Duodenal mucosa (tissue), 2 donors: ENCODE measurements around the gene WDR45B.
A peak's percentile ranks its signal among the peaks of the same experiment; 100 is the strongest.

ENCODE experiments used
- H3K27ac ChIP-seq: one replicate; pipeline ENCODE4 v1.7.0; 2013; ENCODE audit warnings: low read depth, low read length
- H3K27me3 ChIP-seq, 2 donors: one replicate each; pipeline ENCODE4 v1.7.0; 2013; ENCODE audit warnings: low read length in 2 of 2, control low read depth in 1 of 2; ENCODE audit not compliant: insufficient read depth in 2 of 2, control insufficient read depth in 1 of 2
- H3K36me3 ChIP-seq, 2 donors: one replicate each; pipeline ENCODE4 v1.7.0; 2013; ENCODE audit warnings: low read length in 2 of 2, control low read depth in 1 of 2; ENCODE audit not compliant: insufficient read depth in 2 of 2, control insufficient read depth in 1 of 2
- H3K4me1 ChIP-seq, 2 donors: one replicate each; pipeline ENCODE4 v1.7.0; 2013; ENCODE audit warnings: low read length in 2 of 2, control low read depth in 1 of 2; ENCODE audit not compliant: insufficient read depth in 2 of 2, control insufficient read depth in 1 of 2
- H3K4me3 ChIP-seq, 2 donors: one replicate each; pipeline ENCODE4 v1.7.0; 2013; ENCODE audit warnings: low read length in 2 of 2, low read depth in 1 of 2
- H3K9ac ChIP-seq, 2 donors: one replicate each; pipeline ENCODE4 v1.7.0; 2013; ENCODE audit warnings: low read length in 2 of 2, low read depth in 1 of 2
- H3K9me3 ChIP-seq, 2 donors: one replicate each; pipeline ENCODE4 v1.7.0; 2013; ENCODE audit warnings: low read length in 2 of 2, control low read depth in 1 of 2; ENCODE audit not compliant: control insufficient read depth in 1 of 2

WDR45B gene

DNA sequence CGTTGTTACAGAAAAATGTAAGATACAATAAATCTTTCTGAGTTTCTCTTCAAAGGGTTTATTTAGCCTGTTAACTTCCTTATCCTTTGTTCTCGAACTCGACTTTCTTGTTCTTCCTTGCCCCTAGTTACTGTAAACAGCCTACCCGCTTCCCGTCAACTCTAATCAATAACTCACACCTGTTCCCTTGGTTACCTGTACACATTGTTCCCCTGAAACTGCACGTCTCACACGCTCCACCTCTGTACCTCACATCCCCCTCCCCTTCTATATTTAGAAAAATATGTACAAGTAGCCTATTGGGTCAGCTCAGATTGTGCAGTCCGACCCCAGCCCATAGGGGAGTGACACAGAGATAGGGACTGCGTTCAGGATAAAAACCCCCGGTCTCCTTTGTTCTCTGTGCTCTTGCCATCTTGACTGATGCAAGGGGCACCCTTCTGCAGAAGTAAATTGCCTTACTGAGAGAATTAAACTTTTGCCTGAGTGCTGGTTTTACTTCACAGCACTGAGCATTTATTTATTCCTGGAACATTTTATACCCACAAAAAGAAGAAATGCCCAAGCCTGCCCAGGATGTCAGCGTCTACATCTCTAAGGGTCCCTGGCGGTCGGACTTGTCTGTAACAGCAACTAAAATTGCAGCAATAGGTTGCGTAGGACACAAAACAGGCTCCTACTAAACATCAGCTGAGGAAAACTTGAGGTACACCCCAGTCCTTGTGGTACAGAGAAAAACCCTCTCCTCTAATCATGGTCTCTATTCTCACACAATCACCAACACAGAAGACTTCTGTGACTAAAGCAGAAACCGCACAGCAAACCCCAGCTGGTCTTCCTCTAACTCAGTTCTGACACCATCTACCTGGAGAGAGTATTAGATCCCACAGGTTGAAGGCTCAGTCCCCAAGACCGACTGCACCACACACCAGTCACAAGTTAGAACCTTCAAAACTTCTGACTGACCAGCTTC, 11.3 kb downstream of the WDR45B start:
- H3K27me3 ChIP-seq = no peaks in the 10 kb centered on the region
- peaks cover 3 to 11% of the 10 kb centered on the region in 2 donors for H3K9me3 ChIP-seq
- peak overlapping the region in 1 of 2 donors; percentile 37 for H3K9ac ChIP-seq
- H3K4me1 ChIP-seq = peaks cover 3 to 5% of the 10 kb centered on the region in 2 donors
- H3K4me3 ChIP-seq = no peak overlapping the region
- peak overlapping the region; percentile 68 for H3K27ac ChIP-seq
- H3K36me3 ChIP-seq = peaks cover 10 to 50% of the 10 kb centered on the region in 2 donors

DNA sequence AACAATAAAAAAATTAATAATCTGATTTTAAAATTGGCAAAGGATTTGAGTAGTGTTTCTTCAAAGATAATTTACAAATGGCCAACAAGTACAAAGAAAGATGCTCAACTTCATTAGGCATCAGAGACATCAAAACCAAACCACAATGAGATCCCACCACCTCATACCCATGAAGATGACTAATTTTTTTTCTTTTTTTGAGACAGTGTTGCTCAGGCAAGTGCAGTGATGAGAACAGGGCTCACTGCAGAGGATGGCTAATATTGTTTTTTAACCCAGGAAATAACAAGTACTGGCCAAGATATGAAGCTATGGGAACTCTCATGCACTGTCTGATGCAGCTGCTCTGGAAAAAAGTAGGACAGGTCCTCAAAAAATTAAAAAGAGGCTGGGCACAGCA, 14.9 kb downstream of the WDR45B start:
- Histone ChIP-seq H3K9ac (no peak overlapping the region), H3K4me1 (peaks cover 0 to 5% of the 10 kb centered on the region in 2 donors), H3K9me3 (peaks cover 3 to 11% of the 10 kb centered on the region in 2 donors), H3K36me3 (peaks cover 8 to 48% of the 10 kb centered on the region in 2 donors), H3K27ac (no peak overlapping the region), H3K27me3 (no peaks in the 10 kb centered on the region), H3K4me3 (no peak overlapping the region)

DNA sequence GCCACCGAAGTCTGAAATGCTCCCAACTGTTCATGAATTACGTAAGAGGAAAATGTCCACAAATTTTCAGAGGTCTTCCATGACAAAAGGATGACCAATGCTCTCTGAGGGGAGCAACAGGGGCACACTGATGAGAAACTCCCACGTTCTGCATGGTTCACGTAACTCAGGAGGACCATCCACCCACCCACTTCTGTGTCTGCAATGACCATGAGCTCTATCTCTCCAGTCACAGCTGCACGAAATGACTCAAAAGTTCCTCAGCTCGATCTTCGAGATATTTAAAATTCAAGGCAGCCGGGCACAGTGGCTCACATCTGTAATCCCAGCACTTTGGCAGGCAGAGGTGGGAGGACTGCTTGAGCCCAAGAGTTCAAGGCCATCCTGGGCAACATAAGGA, 15.8 kb downstream of the WDR45B start:
- Histone ChIP-seq H3K9me3 (peaks cover 2 to 8% of the 10 kb centered on the region in 2 donors), H3K4me3 (no peak overlapping the region), H3K27me3 (no peaks in the 10 kb centered on the region), H3K4me1 (peaks cover 0 to 5% of the 10 kb centered on the region in 2 donors), H3K36me3 (peaks cover 11 to 54% of the 10 kb centered on the region in 2 donors), H3K27ac (no peak overlapping the region), H3K9ac (no peak overlapping the region)

DNA sequence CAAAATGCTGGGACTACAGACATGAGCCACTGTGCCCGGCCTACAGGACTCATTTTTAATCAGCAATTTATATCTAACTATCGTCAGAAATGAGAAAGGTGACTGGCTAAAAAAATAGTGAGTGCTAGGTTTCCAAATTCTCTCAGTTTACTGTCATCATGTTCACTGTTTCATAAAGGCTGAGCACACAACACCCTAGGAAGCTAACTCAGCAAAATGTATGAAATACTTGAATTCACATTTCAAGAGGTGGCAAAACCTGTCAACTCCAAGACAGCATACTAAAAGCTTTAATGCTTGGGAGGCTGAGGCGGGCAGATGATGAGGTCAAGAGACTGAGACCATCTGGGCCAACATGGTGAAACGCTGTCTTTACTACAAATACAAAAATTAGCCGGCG, 16.7 kb downstream of the WDR45B start:
- Histone ChIP-seq H3K9ac (no peak overlapping the region), H3K4me1 (peaks cover 0 to 5% of the 10 kb centered on the region in 2 donors), H3K27ac (no peak overlapping the region), H3K27me3 (no peaks in the 10 kb centered on the region), H3K9me3 (no peaks in the 10 kb centered on the region), H3K4me3 (no peak overlapping the region), H3K36me3 (peaks cover 16 to 61% of the 10 kb centered on the region in 2 donors)

DNA sequence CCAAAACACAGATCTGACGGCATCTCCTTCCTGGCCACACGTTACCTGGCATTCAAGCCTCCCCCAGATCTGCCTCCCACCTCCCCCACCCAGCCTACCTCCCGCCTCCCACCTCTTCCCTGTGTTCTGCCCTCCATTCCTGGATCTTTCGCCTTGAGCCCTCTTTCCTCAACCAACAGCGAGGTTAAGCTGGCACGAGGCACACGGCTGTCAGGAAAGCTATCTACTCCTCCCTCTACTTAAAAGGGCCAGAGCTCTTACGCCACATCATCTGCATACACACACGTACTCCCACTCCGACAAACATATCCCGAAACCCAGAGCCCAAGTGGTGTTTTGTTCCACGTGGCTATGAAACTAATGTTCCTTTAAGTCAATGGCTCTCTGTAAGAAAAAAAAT, 18.0 kb downstream of the WDR45B start:
- no peaks in the 10 kb centered on the region for H3K4me1 ChIP-seq
- no peaks in the 10 kb centered on the region for H3K9me3 ChIP-seq
- H3K9ac ChIP-seq = no peak overlapping the region
- no peak overlapping the region for H3K4me3 ChIP-seq
- H3K36me3 ChIP-seq = peaks cover 22 to 72% of the 10 kb centered on the region in 2 donors
- no peaks in the 10 kb centered on the region for H3K27me3 ChIP-seq
- H3K27ac ChIP-seq = no peak overlapping the region

DNA sequence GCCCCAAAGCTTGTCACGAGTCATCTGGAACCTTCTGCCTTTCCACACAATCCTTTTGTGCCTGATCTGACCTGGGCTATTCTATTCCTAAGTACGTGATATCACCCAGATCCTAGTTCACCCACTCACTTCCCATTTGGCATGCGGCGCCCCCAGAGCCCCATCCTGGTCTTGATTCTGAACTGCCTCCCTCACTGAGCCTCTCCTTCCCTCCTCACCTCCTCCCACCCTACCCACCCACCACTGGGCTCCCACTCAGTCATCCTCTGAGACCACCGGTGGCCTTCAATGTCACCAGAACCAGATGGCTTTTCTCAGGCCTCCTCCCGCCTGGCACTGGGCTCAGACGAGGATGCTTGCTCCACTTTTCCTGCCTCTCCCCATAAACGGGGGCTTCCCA, 18.5 kb downstream of the WDR45B start:
- H3K36me3 ChIP-seq = peaks cover 27 to 77% of the 10 kb centered on the region in 2 donors

DNA sequence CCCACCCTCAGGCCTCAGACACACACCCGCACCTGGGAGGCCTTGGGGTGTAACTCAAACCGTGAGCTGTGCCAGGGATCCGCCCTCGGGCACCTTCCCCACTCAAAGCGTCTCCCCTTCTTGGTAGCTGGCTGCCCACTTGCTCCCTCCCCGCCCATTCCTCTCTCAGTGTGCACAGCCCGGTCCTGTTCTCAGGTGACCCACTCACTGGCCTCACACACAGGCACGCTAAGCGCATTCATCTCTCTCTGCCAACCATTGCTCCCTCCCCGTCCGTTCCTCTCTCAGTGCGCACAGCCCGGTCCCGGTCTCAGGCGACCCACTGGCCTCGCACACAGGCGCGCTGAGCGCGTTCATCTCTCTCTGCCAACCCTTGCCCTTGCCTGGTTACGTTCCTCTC, 20.8 kb downstream of the WDR45B start:
- Histone ChIP-seq H3K27ac (no peak overlapping the region), H3K9me3 (no peaks in the 10 kb centered on the region), H3K4me1 (no peaks in the 10 kb centered on the region), H3K4me3 (no peak overlapping the region), H3K9ac (no peak overlapping the region), H3K27me3 (no peaks in the 10 kb centered on the region), H3K36me3 (peaks cover 28 to 71% of the 10 kb centered on the region in 2 donors)

More for the DNA sequence above, 18.5 kb downstream of the WDR45B start:
- Histone ChIP-seq H3K4me1 (no peaks in the 10 kb centered on the region), H3K4me3 (no peak overlapping the region), H3K27me3 (no peaks in the 10 kb centered on the region), H3K9me3 (no peaks in the 10 kb centered on the region), H3K9ac (no peak overlapping the region), H3K27ac (no peak overlapping the region)

DNA sequence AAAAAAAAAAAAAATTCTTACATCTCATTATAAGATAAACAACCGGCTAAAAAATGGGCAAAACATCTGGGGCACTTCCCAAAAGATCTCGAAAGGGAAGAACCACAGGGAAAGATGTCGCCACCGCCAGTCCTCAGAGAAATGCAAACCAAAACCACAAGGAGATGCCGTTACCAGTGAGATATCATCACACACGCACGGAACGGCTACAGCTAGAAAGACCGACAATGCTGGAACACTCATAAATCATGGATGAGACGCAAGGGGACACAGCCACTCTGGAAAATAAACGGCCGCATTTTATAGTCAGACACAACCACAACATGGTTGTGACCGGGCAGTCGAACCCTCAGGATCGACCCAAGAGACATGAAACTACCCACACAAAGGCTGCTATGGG, 24.5 kb downstream of the WDR45B start:
- Histone ChIP-seq H3K4me3 (no peak overlapping the region), H3K4me1 (no peaks in the 10 kb centered on the region), H3K36me3 (peaks cover 39 to 85% of the 10 kb centered on the region in 2 donors), H3K9me3 (no peaks in the 10 kb centered on the region), H3K27me3 (no peaks in the 10 kb centered on the region), H3K27ac (no peak overlapping the region), H3K9ac (no peak overlapping the region)

DNA sequence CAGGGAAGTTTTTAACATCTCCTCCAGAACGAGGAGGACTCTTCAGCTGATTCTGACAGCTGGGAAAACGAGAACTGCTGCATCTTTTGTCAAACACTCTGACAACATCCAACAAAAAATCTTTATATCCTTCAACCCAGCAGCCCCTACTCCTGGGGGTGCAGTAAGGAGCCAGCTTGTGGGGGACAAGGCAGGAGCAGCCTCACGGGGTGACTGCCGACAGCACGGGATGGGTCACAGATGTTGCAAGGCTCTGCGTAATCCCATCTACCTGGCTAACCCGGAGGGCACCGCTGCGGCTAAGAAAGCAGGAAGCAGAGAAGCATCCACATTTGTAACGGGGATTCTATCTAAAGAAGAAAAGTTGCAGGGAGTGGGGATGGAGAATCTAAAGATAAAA, 28.6 kb downstream of the WDR45B start:
- Histone ChIP-seq H3K27me3 (no peaks in the 10 kb centered on the region), H3K9me3 (no peaks in the 10 kb centered on the region), H3K4me3 (no peak overlapping the region), H3K27ac (no peak overlapping the region), H3K9ac (no peak overlapping the region), H3K36me3 (peaks cover 37 to 84% of the 10 kb centered on the region in 2 donors), H3K4me1 (no peaks in the 10 kb centered on the region)

DNA sequence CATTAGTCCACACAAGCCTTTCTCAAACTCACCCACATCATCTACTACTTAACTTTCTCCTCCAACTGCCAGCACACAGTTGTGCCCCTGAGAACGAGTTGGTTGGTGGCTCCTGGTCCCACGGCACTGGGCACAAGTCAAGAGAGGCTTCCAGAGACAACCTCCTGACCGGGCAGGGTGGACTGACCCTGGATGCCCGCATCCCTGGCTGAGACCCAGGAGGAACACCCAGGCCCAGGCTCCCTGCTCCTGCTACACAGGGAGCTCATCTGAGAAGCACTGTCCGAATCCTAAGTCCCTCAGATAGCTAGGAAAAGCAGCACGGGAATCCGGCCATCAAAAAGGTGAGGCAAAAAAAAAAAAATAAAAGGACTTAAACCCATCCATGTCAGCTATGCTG, 29.0 kb downstream of the WDR45B start:
- H3K4me3 ChIP-seq = no peak overlapping the region
- H3K9ac ChIP-seq = no peak overlapping the region
- no peaks in the 10 kb centered on the region for H3K27me3 ChIP-seq
- no peak overlapping the region for H3K27ac ChIP-seq
- no peaks in the 10 kb centered on the region for H3K4me1 ChIP-seq
- H3K9me3 ChIP-seq = no peaks in the 10 kb centered on the region
- peaks cover 37 to 88% of the 10 kb centered on the region in 2 donors for H3K36me3 ChIP-seq
